ENCODE measurements around the gene CCDC183. TPM values are rescaled to one million over a fixed set of nuclear protein-coding genes. Genes with fewer than 3 reads are reported as not detected.
A peak's percentile ranks its signal among the peaks of the same experiment; 100 is the strongest.
"Not testable (repeated sequence)": the region's sequence is repeated elsewhere in the genome, so short reads cannot be mapped to it uniquely, and the experiment has no call there.

CCDC183 gene
- total RNA-seq, 3 donors from 2014 or later: 0.49 TPM; not detected in 2

DNA sequence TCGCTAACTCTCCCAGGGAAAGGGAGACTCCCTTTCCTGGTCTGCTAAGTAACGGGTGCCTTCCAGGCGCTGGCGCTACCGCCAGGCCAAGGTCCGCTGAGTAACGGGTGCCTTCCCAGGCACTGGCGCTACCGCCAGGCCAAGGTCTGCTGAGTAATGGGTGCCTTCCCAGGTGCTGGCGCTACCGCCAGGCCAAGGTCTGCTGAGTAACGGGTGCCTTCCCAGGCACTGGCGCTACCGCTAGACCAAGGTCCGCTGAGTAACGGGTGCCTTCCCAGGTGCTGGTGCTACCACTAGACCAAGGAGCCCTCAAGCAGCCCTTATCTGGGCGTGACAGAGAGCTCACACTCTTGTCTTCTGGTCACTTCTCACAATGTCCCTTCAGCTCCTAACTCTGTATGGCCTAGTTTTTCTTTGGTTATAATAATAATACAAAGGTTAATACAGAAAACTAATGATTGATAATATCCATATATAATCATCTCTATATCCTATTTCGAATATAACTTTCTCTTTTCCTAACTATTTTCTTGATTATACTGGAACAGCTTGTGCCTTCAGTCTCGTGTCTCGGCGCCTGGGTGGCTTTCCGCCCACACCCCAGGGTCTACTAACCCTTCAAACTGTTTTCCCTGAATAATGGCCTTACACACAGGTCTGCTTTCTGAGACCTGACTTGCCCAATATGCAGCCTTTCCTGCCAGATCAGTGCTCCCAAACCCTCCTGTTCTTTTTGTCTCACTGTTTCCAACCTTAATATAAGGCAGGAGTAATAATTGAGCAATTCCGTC, 10.4 kb upstream of the CCDC183 start:
- DNase-seq; H3K9me3 Mint-ChIP-seq; H3K4me3 Mint-ChIP-seq; H3K36me3 Mint-ChIP-seq (ENCODE audit: insufficient read depth); ATAC-seq; H3K27me3 Mint-ChIP-seq (ENCODE audit: low read depth): not testable (repeated sequence)
- peaks cover 10% of the 10 kb centered on the region for H3K4me1 Mint-ChIP-seq (ENCODE audit: low read depth)

DNA sequence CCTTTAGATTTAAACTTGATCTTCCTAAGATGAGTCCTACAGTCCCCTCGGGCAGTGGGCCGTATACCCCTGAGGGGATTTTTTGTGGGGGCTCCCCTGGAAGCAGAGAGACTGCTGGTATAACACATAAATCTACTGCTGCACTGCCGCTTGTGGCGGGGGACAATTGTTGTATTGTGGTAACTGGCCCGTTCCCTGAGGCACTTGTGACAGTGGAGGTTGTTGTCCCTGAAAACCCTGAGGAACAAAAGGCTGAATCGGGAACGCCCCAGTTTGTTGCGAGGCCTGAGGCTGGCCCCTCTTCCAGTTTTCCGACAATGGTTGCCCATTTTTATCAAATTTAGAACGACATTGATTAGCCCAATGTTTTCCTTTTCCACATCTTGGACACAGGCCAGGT, 9.7 kb upstream of the CCDC183 start:
- H3K36me3 Mint-ChIP-seq (ENCODE audit: insufficient read depth): no peaks in the 10 kb centered on the region
- no peaks in the 10 kb centered on the region for H3K9me3 Mint-ChIP-seq
- H3K4me1 Mint-ChIP-seq (ENCODE audit: low read depth): peaks cover 10% of the 10 kb centered on the region
- ATAC-seq (no peak), DNase-seq (no peak)
- H3K4me3 Mint-ChIP-seq: no peak overlapping the region
- H3K27me3 Mint-ChIP-seq (ENCODE audit: low read depth): peaks cover 3% of the 10 kb centered on the region

DNA sequence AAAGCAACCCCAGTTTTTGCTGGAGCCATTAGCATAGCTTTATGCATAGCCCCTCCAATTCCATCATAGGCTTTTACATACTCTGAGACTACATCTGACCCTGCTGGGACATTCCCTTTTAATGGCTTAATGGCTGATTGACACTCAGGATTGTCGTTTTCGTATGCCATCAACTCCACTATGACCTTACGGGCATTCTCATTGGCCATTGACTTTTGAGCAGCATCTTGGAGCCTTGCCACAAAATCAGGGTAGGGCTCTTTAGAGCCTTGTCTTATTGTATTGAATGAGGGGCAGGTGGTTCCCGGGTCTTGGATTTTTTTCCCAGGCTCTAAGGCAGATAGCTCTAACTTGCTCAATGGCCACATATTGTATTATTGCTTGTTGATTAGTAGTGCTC, 9.2 kb upstream of the CCDC183 start:
- not testable (repeated sequence) for H3K36me3 Mint-ChIP-seq (ENCODE audit: insufficient read depth); ATAC-seq; DNase-seq; H3K4me3 Mint-ChIP-seq; H3K9me3 Mint-ChIP-seq; H3K27me3 Mint-ChIP-seq (ENCODE audit: low read depth)
- H3K4me1 Mint-ChIP-seq (ENCODE audit: low read depth): peaks cover 12% of the 10 kb centered on the region

DNA sequence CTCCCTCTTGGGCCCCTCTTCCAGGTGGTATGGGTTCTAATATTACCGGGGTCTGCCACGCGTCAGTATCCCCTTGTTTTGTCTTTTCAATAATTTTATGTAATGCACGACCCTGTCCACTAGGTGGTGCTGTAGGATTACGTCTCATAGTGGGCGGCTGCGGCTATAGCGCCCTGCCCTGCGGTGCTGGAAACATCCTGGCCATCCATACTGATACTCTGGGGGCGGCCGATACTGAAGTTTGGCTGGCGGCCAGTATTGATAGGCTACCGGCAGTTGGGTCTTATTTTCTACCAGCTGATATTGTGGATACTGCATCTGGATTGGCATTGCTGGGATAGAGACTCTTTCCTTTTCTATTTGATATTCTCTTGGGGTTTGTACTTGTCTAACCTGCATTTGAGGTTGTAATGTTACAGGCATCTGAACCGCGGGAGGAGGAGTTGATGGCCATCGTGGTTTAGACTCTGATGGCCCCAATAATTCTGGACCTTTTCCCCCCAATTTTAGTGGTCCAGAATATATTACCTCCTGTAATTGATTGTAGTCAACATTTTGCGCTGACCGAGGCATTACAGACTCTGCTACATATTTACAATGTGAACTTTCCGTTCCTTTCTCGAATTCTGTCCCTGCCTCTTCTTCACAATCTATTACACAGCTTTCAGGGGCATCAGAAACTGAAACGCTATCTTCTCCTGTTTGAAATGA, 8.3 kb upstream of the CCDC183 start:
- H3K36me3 Mint-ChIP-seq (ENCODE audit: insufficient read depth): no peaks in the 10 kb centered on the region
- H3K4me3 Mint-ChIP-seq: no peak overlapping the region
- peaks cover 17% of the 10 kb centered on the region for H3K4me1 Mint-ChIP-seq (ENCODE audit: low read depth)
- DNase-seq (peak; percentile 57), ATAC-seq (no peak)
- H3K27me3 Mint-ChIP-seq (ENCODE audit: low read depth): peaks cover 3% of the 10 kb centered on the region
- H3K9me3 Mint-ChIP-seq: no peaks in the 10 kb centered on the region

DNA sequence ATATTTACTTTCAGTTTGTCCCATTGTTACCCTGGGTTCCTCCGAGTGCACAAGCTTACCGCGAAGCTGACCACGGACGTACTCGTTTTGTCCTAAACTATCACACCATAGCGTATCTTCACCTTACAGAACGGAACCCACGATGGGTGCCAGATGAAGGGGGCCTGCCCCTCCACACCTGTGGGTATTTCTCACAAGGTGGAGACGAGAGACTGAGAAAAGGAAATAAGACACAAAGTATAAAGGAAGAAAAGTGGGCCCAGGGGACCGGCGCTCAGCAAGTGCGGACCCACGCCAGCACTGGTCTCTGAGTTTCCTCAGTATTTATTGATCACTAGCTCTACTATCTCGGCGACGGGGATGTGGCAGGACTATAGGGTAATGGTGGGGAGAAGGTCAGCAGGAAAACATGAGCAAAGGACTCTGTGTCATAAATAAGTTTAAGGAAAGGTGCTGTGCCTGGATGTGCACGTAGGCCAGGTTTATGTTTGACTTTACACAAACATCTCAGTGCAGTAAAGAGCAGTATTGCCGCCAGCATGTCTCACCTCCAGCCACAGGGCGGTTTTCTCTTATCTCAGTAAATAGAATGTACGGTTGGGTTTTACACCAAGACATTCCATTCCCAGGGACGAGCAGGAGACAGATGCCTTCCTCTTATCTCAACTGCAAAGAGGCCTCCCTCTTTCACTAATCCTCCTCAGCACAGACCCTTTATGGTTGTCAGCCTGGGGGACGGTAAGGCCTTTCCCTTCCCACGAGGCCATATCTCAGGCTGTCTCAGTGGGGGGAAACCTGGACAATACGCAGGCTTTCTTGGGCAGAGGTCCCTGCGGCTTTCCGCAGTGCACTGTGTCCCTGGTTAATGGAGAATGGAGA, 7.3 kb upstream of the CCDC183 start:
- H3K4me1 Mint-ChIP-seq (ENCODE audit: low read depth): peaks cover 19% of the 10 kb centered on the region
- DNase-seq; H3K27me3 Mint-ChIP-seq (ENCODE audit: low read depth); H3K9me3 Mint-ChIP-seq; ATAC-seq; H3K36me3 Mint-ChIP-seq (ENCODE audit: insufficient read depth); H3K4me3 Mint-ChIP-seq: not testable (repeated sequence)

DNA sequence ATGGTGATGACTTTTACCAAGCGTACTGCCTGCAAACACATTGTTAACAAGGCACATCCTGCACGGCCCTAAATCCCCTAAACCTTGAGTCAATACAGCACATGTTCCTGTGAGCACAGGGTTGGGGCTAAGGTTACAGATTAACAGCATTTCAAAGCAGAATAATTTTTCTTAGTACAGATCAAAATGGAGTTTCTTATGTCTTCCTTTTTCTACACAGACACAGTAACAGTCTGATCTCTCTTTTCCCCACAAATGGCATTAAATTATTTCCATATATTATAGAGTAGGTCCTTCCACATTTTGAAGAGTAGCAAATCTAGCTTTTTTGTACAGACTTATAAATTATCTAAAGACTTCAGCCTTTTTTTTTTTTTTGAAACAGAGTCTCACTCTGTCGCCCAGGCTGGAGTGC, 6.6 kb upstream of the CCDC183 start:
- Mint-ChIP-seq H3K27me3 (ENCODE audit: low read depth) (peaks cover 3% of the 10 kb centered on the region), H3K4me1 (ENCODE audit: low read depth) (peaks cover 19% of the 10 kb centered on the region), H3K36me3 (ENCODE audit: insufficient read depth) (no peaks in the 10 kb centered on the region), H3K4me3 (no peak overlapping the region), H3K9me3 (no peaks in the 10 kb centered on the region)
- DNase-seq (no peak), ATAC-seq (no peak)

DNA sequence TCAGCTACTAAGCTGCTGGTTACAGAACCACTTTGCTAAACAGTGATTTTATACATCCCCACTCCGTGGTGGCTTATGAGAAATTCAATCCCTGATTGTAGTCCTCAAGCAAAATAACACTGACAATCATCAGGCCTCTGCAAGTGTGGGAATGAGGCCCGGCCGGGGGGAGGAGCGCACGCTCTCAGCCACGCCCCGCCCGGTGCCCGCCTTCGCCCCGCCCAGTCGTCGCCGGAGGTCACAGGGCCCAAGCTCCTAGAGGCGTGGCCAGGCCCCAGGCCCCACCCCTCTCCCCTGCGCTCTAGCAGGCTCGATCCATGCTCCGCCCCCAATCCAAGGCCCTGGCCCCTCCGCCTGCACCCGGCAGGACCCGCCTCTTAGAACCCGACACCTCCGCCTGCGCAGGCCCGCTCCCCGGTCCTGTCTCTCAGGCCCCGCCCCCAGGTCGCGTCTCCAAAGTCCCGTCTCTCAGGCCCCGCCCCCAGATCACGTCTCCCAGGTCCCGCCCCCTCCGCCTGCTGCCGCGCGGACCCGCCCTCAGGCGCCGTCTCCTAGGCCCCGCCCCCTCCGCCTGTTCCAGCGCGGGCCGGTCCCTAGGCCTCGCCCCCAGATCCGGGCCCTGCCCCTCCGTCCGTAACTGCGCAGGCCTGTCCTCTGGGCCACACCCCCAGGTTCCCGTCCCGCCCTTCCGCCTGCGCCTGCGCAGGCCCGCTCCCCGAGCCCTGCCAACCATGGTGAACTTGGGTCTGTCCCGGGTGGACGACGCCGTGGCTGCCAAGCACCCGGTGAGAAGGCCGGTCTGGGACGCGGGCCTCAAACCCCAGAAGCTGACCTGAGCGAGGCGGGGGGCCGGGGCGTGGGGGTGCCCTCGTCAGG, 5.3 kb upstream of the CCDC183 start, which contains the start of gene TMEM141:
TMEM141 (plus strand) TSS at position 705 of the 876 bp plus-strand sequence; CDS start at position 732, 27 bp downstream.
- H3K4me3 Mint-ChIP-seq: peak within 1 kb of the TSS; percentile 79

DNA sequence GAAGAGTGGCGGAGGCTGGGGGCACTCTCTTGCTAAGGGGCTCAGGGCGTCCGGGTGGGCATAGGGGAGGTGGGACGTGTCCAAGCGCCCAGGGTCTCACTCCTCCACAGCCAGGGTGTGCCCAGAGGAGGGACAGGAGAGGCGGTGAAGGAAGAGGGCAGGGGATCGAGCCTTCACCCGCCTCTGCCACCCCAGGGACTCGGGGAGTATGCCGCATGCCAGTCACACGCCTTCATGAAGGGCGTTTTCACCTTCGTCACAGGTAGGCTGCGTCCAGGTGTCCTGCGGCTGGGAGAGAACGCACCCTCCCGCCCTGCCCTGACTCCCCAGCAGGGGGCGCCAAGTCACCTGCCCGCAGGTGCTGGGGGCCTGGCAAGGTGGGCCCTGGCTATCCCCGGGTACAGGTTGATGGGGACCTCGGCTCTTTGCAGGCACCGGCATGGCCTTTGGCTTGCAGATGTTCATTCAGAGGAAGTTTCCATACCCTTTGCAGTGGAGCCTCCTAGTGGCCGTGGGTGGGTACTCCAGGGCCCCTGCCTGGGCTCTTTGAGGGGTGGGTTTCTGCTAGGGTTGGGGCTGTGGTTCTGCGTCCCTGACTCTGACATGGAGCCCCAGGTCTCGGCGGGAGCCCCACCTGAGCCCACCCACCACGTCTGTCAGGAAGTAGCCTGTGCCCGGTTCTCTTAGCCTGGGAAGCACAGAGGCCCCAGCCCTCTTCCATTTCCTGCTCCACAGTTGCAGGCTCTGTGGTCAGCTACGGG, 4.4 kb upstream of the CCDC183 start:
- peak; percentile 11 for ATAC-seq
- Mint-ChIP-seq H3K4me3 (peak overlapping the region; percentile 79), H3K4me1 (ENCODE audit: low read depth) (peaks cover 25% of the 10 kb centered on the region), H3K9me3 (no peaks in the 10 kb centered on the region), H3K27me3 (ENCODE audit: low read depth) (peaks cover 5% of the 10 kb centered on the region), H3K36me3 (ENCODE audit: insufficient read depth) (no peaks in the 10 kb centered on the region)
- peak; percentile 62 for DNase-seq

More for the DNA sequence above, 5.3 kb upstream of the CCDC183 start, which contains the start of gene TMEM141:
- ATAC-seq (peak; percentile 91 to 94), DNase-seq (peak; percentile 100)
- H3K36me3 Mint-ChIP-seq (ENCODE audit: insufficient read depth): no peaks in the 10 kb centered on the region
- peaks cover 3% of the 10 kb centered on the region for H3K27me3 Mint-ChIP-seq (ENCODE audit: low read depth)
- peaks cover 19% of the 10 kb centered on the region for H3K4me1 Mint-ChIP-seq (ENCODE audit: low read depth)
- no peaks in the 10 kb centered on the region for H3K9me3 Mint-ChIP-seq

DNA sequence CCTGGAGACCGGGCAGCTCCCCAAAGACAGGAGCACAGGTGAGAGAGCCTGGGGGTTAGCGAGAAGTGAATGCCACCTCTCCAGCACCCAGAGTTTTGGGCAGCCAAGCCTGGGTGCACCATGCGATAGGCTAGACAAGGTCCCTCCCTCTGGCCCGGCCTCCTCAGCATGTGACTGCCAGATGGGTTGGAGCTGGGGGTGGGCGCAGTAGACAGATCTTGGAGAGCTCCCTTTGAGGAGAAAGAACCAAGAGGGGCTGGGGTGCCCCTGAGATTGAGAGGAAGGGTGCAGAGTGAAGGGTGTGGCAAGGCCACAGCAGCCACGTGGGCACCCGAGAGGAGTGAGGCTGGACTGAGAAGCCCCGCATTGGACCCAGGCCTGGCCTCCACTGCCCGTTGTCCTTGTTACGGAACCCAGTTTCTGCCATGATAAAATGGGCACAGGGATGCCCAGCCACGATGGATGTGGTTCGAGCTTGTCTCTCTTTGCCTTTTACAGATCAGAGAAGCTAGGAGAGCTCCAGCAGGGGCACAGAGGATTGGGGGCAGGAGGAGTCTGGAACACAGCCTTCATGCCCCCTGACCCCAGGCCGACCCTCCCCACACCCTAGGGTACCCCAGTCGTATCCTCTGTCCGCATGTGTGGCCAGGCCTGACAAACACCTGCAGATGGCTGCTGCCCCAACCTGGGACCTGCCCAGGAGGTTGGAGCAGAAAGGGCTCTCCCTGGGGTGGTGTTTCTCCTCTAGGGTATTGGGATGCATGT, 3.6 kb upstream of the CCDC183 start:
- ATAC-seq (no peak), DNase-seq (no peak)
- Mint-ChIP-seq H3K9me3 (no peaks in the 10 kb centered on the region), H3K4me1 (ENCODE audit: low read depth) (peaks cover 25% of the 10 kb centered on the region), H3K36me3 (ENCODE audit: insufficient read depth) (no peaks in the 10 kb centered on the region), H3K27me3 (ENCODE audit: low read depth) (peaks cover 6% of the 10 kb centered on the region), H3K4me3 (peak overlapping the region; percentile 79)

DNA sequence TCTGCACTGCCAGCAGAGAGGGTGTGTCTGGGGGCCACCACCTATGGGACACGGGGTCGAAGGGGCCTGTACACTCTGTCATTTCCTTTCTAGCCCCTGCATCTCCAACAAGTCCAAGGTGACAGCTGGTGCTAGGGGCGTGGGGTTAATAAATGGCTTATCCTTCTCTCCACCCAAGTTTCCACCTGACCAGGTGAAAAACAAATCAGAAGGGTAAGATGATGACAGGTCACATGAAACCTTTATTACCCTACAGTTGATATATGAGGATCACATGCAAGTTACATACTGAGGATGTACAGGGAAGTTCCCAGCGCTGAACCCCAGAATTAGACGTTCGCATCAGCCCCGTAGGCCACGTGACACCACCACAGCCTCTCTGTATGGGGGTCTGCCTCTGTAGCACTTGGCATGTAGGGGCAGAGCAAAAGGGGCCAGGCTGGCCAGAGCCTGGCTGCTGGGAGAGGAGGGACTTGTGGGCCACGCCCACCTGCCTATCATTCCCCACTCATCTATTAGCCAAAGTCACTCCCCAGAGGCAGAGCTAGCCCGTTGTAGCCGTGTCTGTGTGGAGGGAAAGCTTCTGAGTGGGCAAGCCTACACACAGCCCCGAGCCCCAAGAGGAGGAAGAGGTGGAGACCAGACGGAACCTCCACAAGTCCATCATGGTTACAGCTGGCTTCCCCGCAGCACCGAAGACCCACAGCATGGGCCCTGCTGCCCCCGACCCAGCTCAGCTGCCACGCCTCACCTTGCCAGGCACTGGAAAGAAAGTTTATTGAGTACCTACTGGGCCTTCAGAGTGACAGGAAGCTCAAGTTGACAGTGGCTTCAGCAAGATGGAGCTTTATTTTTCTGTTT, 2.8 kb upstream of the CCDC183 start:
- ATAC-seq: no peak
- H3K27me3 Mint-ChIP-seq (ENCODE audit: low read depth): peaks cover 6% of the 10 kb centered on the region
- no peaks in the 10 kb centered on the region for H3K9me3 Mint-ChIP-seq
- H3K4me1 Mint-ChIP-seq (ENCODE audit: low read depth): peaks cover 18% of the 10 kb centered on the region
- H3K36me3 Mint-ChIP-seq (ENCODE audit: insufficient read depth): no peaks in the 10 kb centered on the region
- no peak overlapping the region for H3K4me3 Mint-ChIP-seq
- no peak for DNase-seq

DNA sequence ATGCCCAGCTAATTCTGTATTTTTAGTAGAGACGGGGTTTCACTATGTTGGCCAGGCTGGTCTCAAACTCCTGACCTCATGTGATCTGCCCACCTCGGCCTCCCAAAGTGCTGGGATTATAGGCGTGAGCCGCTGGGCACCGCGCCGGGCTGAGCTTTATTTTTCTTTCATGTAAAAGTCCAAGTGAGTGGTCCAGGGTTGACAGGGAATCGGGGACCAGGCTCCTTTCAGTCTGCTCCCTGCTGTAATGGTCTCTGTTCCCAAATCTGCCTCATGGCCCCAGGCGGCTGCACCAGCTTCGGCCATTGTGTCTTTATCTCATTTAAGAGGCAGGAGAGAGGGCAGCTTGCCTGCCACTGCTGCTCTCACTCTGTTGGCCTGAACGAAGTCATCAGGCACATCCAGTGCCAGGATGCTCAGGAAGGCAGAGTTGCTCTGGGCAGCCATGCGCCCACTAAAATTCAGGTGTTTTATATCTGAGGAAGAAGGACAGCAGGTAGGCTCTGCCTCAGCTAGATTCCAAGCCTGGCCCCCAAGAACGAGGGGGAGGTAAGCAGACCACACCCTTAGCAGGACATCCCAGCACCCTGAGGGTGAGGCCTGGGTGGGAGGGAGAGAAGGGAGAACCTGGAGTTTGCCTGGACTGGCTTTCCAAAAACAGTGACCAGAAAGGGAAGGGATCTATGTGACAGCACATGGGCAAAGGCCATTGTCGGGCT, 1.7 kb upstream of the CCDC183 start:
- H3K4me1 Mint-ChIP-seq (ENCODE audit: low read depth): peaks cover 18% of the 10 kb centered on the region
- H3K4me3 Mint-ChIP-seq: no peak overlapping the region
- H3K27me3 Mint-ChIP-seq (ENCODE audit: low read depth): peaks cover 6% of the 10 kb centered on the region
- ATAC-seq (no peak), DNase-seq (no peak)
- H3K9me3 Mint-ChIP-seq: no peaks in the 10 kb centered on the region
- H3K36me3 Mint-ChIP-seq (ENCODE audit: insufficient read depth): no peaks in the 10 kb centered on the region
